HG03571 (cell line): ENCODE results near the gene MAFG.

Experiments used
- ATAC-seq: cut with Tn5 transposase; IDR thresholded peaks from one replicate; pipeline ENCODE4 v1.9.1; 2021; ENCODE audit not compliant: unreplicated experiment

Gene MAFG

DNA sequence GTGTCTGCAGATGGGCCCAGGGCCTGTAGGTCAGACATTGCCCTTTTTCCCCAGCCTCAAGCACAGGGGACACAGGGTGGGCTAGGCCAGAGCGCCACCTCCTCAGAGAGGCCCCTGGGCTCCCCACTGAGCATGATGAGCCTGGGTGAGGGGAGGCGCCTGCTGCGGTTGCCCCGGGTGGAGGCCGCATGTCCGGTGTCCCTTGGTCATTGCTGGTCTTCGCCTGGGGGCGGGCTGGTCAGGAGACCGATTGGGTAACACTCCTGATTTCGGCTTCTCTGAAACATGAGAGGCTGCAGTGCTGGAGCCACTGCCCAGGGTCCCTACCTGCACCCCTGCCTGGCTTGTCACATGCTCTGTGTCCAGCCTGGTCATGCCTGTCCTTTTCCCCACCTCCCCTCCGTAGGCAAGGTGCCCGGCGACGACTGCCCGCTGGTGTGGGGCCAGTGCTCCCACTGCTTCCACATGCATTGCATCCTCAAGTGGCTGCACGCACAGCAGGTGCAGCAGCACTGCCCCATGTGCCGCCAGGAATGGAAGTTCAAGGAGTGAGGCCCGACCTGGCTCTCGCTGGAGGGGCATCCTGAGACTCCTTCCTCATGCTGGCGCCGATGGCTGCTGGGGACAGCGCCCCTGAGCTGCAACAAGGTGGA lies 27.9 kb downstream of the MAFG start:
- ATAC-seq, result no peak

DNA sequence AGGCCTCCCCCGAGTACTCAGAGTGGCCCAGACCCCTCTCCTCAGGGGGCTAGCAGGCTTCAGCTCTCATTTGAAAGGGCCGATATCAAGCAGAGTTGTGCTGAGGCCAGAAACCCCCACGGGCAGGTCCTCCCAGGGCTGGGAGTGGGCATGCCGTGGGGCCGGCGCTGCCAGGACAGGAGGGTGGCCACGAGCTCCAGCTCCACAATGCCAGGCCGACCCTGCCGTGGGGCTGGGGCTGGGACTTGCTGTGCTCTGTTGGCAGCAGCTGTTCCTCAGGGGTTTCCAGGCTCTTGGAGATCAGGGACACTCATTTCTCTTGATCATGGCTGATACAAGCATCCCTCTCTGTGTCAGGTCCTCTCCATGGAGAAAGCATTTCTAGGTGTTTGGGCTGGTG lies 28.6 kb downstream of the MAFG start:
- ATAC-seq, result no peak

DNA sequence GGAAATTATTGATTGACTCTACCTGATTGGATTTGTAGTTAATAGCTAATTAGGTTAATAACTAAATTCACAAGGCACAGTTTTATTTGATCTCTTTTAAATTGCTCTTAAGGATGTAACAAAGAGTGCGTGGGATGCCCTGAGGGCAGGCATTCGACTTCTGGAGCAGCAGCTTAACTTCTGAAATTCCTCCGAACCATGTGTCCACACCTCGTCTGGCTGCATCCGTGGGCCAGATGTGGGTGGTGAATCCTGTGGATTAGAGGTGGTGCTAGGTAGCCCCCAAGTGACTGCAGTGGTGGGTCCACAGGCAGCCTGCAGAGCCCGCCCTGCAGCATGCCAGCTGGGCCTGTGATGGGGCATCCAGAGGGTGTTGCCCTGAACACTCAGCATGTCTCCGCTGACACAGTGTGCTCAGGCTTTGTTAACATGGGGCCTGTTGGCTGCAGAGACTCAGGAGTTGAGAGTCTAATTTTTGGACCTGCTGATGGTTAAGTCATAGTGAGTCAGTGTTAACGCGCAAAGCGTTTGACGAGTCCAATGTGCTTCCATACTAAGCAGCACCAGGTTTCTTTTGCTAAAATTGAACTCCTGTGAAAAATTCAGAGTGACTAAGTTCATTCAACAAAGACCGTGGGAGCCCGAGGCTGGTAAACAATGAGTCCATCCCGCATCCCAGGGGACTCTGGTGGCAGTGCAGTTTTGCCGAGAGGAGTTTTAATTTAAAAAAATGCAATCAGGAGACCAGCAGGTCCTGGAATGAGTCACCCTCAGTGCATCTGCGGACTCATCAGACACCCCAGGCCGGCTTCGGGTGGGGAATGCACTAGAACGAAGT lies 29.3 kb downstream of the MAFG start:
- no peak for ATAC-seq

DNA sequence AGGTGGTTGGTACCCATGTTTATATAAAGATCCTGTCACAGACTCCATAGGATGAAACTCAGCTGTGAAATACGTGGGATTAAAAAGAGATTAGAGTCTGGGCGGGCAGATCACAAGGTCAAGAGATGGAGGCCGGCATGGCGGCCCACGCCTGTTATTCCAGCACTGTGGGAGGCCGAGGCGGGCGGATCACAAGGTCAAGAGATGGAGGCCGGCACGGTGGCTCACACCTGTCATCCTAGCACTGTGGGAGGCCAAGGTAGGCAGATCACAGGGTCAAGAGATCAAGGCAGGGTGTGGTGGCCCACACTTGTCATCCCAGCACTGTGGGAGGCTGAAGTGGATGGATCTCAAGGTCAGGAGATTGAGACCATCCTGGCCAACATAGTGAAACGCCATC lies 32.1 kb downstream of the MAFG start:
- ATAC-seq, result no peak

DNA sequence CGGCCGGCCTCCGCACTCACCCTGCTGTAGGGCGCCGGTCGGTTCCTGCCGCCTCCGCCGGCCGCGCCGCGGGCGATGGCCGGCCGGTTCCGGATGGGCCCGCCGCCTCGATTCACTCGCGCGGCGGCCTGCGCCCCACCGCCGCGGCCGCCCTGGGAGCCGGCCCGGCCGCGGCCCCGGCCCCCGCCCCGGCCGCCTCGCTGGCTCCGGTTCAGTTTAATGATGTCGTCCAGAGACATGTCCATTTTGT lies 36.3 kb downstream of the MAFG start:
- no peak for ATAC-seq

DNA sequence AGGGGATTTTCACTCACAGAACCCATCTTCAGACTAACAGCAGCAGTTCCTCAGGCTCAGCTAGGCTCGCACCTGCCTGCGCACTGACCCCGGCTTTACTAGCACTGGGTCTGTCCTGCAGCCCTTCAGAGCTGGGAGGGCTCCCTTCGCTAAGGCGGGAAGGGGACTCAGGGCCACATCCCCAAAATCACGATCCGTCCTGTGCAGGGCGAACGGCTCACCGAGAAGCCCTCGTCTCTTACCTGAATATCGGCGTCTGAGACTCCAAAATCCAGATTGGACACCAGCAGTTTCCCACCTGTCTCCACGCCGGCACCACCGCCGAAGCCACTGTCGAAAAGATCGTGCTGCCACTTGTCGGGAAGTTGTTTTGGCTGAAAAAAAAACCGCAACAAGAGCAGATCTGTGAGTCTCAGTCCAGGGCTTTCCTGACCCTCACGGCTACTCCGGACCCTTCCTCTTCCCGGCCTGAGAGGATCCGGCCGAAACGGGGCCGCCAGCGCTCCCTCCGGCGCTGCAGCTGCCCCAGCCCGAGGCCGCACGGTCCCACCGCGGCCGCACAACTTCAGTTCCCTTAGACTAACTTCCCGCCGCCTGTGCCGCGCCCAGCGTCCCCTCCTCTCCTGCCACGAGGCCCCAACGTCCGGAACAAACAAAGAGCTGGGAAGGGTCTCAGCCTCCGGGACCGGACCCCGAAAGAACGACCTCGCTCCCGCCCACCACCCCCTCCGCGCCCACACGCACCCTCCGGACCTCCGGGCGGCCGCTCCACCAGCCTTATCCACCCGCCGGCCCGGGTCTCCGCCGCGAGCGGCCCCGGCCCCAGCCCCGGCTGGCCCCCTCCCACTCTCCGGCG lies 36.9 kb downstream of the MAFG start:
- ATAC-seq, result peak; percentile 7

DNA sequence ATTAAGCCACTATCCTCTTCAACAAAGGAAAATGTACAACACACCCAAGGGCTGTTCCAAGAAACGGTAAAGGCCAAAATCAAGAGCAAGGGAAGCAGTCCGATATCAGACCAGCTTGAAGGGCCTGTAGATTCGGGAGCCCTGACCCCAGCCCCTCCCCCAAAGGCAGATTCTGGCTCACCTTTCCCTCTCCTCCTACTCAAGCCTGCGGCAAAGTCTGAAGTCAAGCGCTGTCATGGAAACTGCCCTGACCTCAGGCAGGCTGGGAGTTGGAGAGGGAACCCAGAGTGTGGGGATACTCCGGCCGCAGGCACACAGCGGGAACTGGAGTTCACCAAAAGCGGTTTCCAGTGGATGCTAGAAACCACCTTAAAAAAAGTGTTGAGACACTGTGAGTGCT lies 37.9 kb downstream of the MAFG start:
- no peak for ATAC-seq

DNA sequence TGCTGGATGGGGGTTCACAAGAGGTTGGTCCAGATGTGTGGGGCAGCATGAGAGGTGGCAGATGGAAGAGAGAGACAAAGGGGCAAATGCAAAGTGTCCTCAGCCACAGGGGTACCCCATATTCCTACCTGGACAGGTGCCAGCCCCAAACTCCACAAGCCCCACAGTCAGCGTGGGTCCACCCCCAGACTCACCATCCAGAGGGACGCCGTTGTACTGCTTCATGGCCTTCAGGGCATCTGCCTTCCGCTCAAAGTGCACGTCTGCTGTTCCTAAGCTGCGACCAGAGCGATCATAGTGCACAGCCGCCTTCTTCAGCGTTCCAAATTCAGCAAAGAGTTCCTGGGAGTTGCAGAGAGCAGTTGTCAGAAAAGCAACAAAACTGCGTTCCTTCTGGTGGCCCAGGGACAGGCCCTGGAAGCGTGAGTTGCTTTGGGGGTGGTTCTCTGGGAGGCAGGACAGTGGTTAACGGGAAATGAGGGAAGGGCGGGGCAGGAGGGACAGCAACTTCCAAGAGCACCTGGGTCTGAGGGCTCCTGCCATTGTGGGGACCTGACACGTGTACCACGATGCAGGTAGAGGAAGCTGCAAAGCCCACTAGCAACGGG lies 38.4 kb downstream of the MAFG start:
- ATAC-seq, result no peak

DNA sequence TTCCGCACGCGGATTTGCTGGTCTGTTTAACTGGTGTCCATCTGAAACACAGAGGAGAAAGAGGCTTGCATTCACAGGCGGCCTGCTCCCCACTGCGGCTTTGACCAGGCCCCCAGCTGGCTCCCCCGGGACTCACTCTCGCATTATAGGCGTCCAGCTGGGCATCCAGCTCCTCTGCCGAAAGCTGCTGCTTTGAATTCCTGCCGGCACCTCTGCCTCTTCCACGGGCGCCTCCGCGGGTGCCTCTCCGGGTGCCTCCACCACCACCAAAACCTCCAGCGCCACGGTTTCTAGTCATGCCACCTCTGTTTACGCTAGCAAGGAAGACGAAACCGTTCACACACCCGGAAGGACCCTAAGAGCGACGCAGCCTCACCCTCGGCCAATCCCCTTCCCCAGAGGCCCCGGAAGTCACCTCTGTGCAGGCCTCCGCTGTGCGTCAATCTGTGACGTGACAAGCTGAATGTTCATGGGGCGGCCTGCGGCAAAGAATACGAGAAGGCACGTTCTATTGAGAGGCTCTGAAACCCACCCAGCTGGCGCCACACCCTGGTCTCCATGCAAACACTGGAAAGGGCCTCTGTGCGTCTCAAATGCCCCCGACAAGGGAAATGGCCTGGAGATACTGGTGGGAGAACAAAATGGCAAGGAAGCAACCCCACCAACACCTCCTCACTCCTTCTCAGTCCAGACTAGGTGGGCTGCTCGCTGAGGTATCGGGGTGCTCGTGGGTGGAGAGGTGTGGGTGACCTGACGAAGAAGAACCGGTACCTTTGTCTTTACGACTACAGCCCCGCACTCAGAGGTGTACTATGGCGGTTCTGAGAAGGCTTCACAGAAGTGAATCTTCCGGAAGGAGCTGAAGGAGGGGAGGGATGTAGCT lies 39.2 kb downstream of the MAFG start:
- ATAC-seq, result no peak

DNA sequence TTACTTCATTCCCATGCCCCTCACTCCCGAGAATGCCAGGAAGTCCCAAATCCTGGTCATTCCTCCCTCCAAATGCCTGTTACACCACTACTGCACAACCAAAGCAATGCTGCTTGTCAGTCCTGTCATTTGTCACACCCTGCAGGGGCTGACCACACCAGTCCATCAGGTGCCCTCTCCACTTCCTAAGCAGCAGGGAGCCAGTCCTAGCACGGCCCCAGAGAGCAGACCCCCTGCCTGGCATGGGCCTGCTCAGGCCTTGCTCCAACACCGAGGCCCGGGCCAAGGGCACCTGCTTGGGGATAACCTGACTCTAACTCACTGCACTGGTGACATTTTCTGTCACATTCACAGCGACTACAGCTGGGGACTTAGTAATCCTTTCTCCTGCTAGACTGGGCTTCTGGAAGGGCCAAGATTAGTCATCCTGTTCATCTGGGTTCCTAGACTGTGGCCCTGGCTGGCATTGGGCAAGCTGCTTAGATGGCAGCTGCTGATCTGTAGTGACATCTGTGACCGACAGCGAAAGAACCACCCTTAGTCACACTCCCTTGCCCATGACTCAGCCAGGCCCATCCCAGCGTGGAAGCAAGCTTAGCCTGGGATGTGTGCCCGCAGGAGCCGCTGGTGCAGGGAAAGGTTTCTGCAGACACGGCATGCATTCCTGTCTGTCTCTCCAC lies 41.5 kb downstream of the MAFG start:
- no peak for ATAC-seq

DNA sequence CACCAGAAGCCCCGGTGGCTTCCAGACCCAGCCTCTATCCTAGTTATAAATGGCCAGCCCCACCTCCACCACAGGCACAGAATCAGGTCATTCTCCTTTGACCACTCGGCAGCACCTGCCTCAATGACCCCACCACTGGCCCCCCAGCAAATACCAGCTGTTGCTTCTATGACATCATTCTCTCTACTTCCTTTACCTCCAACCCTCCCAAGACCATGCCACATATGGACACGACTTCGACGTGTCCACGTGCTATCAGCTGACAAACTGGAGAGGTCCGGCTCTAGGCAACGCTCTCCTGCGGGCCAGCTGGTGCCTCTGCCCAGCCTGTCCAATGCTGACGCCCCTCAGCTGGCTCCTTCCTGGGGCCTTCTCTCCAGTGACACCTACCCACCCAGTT lies 42.1 kb downstream of the MAFG start:
- no peak for ATAC-seq

DNA sequence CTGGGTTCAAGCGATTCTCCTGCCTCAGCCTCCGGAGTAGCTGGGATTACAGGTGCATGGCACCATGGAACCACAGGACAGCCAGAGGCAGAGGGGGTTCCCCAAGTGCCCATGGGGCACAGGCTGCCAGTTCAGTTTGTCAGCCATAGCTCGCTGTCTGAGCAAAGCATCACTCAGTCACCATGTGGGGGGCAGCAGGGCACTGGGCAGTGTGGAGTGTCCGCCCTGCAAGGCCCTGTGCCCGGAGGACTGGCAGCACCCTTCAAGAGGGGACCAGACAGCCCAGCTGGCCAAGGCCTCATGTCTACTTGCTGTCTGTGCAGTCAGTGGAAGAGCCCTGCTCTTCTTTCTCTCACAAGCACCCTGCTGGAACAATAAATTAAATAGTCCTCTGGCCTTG lies 42.6 kb downstream of the MAFG start:
- ATAC-seq, result no peak

DNA sequence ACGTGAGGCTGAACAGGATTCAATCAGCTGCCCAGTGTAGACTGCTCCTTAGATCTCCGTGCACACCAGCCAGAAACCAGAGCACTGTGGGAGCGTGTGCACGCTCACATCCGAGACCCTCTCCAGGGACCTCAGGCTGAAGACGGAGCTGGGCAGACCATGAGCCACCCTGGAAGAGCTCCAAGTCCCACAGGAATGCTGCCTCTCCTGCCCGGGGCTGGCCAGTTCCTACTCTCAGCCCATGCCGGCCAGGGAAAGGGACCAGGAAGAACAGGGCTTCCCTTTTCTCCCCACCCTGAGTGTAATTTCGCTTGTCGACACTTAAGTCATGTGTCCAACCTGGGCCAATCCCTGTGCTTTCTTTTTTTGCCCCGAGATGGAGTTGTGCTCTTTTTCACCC lies 43.0 kb downstream of the MAFG start:
- no peak for ATAC-seq

DNA sequence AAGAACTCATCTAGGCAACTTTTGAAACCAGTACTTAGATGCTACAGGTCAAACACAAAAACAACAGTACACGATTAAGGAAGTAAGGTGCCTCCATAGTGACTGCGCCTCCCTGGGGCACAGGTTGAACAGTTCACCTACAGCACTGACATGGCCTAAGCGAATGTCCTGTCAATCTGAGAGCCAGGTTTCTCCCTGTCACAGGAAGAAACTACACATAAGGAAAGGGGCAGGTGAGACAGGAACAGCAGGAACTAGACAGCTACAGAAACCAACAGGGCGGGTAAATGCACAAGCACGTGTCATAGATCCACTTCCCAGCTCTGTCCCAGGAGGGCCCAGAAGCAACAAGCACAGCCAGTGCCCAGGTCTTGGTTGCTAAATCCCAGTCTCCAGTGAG lies 48.4 kb downstream of the MAFG start:
- no peak for ATAC-seq

DNA sequence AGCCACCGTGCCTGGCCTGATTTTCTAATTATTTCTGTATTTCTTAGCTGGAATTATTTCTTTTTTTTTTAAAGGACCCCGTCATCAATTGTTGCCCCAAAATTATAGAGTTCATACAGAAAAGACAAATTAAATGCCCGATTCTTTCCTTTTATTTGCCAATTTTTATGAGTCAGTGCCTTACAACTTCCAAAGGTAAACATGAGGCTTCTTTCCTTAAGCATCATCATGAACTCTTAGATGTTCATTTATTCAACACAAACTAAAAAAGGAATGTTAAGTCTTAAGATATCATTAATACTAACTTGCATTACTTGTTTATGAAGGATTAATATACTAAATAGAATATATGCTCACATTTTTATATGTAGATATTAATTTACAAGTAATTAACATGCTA lies 49.2 kb downstream of the MAFG start:
- no peak for ATAC-seq

DNA sequence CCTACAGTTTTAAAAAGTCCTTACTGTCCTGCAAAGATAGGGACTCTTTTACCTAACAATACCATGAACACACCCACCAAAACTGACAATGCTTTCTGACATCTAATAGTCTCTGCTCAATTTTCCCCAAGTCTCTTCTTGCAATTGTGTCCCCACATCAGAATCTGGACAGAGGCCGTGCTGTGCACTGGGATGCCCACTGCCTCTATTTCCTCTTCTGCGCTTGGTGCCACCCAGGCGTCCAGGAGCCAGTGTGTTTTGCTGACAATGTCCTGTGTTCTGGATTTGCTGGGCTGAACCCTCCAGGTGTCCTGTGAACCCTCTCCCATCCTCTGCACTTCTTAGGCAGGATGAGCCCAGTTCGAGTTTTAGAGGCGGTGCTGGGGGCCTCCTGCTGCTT lies 50.0 kb downstream of the MAFG start:
- no peak for ATAC-seq

DNA sequence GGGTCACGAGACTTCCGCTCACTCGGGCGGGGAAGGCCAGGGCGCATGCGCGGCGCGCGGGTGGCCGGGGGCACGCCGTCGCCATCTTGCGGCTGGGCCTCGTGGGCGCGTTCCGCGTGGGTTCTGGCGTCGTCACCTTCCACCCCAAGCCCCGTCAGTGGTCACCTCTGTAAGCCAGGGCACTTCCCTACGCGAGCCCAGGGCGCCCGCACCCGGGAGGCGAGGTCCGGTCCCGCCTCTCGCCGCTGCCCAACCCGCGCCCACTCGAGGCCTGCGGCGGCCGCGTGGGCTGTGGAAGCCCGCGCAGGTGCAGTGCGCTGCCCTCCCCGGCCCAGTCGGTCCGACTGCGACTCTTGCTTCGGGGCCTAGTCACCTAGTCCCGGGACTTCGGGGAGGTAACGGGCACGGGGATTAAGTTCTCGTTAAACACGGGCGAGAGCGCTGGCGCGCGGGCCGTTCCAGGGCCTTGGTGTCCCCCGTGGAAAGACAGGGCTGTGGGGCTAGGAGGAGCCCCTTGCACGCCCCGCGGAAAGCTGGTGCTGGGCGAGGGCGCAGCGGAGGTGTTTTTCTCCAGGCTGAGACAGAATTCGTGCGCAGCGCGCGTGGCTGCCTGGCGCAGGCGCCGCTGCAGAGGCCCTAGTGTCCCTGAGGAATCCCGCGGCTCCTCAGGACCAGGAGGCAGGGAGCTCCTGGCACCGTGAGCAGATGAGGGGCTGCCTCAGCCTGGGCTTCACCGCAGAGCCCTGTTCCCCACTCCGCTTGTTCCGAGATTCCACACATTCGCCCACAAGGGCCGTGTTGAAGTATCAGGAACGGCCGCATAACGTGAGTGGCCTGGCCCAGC lies 55.9 kb downstream of the MAFG start:
- ATAC-seq, result peak; percentile 40

DNA sequence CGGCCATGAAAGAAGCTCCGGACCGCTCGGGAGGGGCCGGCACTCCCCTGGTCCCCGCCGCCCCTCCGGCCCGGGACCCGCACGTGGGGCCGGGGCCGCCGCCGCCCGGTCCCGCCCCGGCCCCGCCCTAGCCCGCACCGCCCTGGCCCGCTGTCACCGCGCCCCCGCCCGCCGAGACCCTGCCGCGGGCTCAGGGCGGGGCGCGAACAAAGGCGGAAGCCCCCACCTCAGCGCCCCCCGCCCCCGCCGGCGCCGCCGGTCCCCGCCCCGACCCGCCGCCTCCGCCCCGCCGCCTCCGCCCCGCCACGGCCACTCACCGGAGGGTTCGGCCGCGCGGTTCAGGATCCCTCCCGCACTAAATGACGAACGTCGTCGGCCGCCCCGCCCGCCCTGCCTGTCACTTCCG lies 56.6 kb downstream of the MAFG start, which contains the start of gene ARHGDIA:
ARHGDIA (minus strand) TSS at position 357 of the 406 bp plus-strand sequence. CDS start 1,407 bp downstream, outside the sequence.
- peak; percentile 8 for ATAC-seq
